Activated T-cell treated with anti-CD3 and anti-CD28 coated beads for 48 hours (primary cell): ENCODE measurements around the gene WARS2.
"Not testable (repeated sequence)": the region's sequence is repeated elsewhere in the genome, so short reads cannot be mapped to it uniquely, and the experiment has no call there.

ENCODE experiments used
- DNase-seq: peaks from one replicate; pipeline ENCODE4 v3.0.0-alpha.2; 2020; ENCODE audit warnings: low read depth

Gene WARS2

GRCh38 chr1:119139403-119139802 lies 1.1 kb downstream of the WARS2 start:
- no peak for DNase-seq

GRCh38 chr1:119136401-119136800 lies 4.1 kb downstream of the WARS2 start:
- no peak for DNase-seq

GRCh38 chr1:119133987-119134386 lies 6.5 kb downstream of the WARS2 start:
- no peak for DNase-seq

GRCh38 chr1:119132179-119132578 lies 8.3 kb downstream of the WARS2 start:
- no peak for DNase-seq

- no peak for DNase-seq
Measured at GRCh38 chr1:119125874-119126273, 14.6 kb downstream of the WARS2 start.

- DNase-seq, result no peak
Measured at GRCh38 chr1:119124764-119125163, 15.7 kb downstream of the WARS2 start.

GRCh38 chr1:119121872-119122271 lies 18.6 kb downstream of the WARS2 start:
- not testable (repeated sequence) for DNase-seq

- DNase-seq, result no peak
Measured at GRCh38 chr1:119116725-119117124, 23.7 kb downstream of the WARS2 start.

GRCh38 chr1:119115736-119116135 lies 24.7 kb downstream of the WARS2 start:
- no peak for DNase-seq

- no peak for DNase-seq
Measured at GRCh38 chr1:119115311-119115710, 25.1 kb downstream of the WARS2 start.

GRCh38 chr1:119114786-119115185 lies 25.7 kb downstream of the WARS2 start:
- no peak for DNase-seq

GRCh38 chr1:119112791-119113190 lies 27.7 kb downstream of the WARS2 start:
- DNase-seq, result no peak

- no peak for DNase-seq
Measured at GRCh38 chr1:119112244-119112643, 28.2 kb downstream of the WARS2 start.

- no peak for DNase-seq
Measured at GRCh38 chr1:119108988-119109387, 31.5 kb downstream of the WARS2 start.

- DNase-seq, result no peak
Measured at GRCh38 chr1:119103764-119104163, 36.7 kb downstream of the WARS2 start.

GRCh38 chr1:119102051-119102450 lies 38.4 kb downstream of the WARS2 start:
- DNase-seq, result no peak

- DNase-seq, result no peak
Measured at GRCh38 chr1:119101563-119101962, 38.9 kb downstream of the WARS2 start.

GRCh38 chr1:119099775-119100174 lies 40.7 kb downstream of the WARS2 start:
- no peak for DNase-seq

- DNase-seq, result no peak
Measured at GRCh38 chr1:119097380-119097779, 43.1 kb downstream of the WARS2 start.

GRCh38 chr1:119093721-119094120 lies 46.7 kb downstream of the WARS2 start:
- no peak for DNase-seq

- DNase-seq, result no peak
Measured at GRCh38 chr1:119091618-119092017, 48.8 kb downstream of the WARS2 start.

- no peak for DNase-seq
Measured at GRCh38 chr1:119090250-119090649, 50.2 kb downstream of the WARS2 start.

- no peak for DNase-seq
Measured at GRCh38 chr1:119086830-119087229, 53.6 kb downstream of the WARS2 start.

GRCh38 chr1:119084798-119085197 lies 55.7 kb downstream of the WARS2 start:
- no peak for DNase-seq

- DNase-seq, result no peak
Measured at GRCh38 chr1:119083980-119084379, 56.5 kb downstream of the WARS2 start.
